ENCODE measurements around the gene TRIM54. TPM values are rescaled to one million over a fixed set of nuclear protein-coding genes. Genes with fewer than 3 reads are reported as not detected.

TRIM54 gene
- total and polyA plus RNA-seq, 12 donors, result 1.2 to 47.1 (median 13.9) TPM

- no peak for DNase-seq
- Histone ChIP-seq H3K4me1 (replicated peaks in 1 of 2) (peaks cover 6 to 13% of the 10 kb centered on the region in 2 donors), H3K9me3 (replicated peaks in 1 of 3) (no peaks in the 10 kb centered on the region), H3K36me3 (replicated peaks in 1 of 2) (no peaks in the 10 kb centered on the region), H3K27me3 (no peaks in the 10 kb centered on the region), H3K27ac (no peak overlapping the region), H3K4me3 (no peak overlapping the region)
- 69 to 84% (median 73%) methylated on average over 12 to 13 of the region's 13 CpGs for WGBS, 4 donors
- intact Hi-C loops (cut with DNase I), result no loop called here
- TF ChIP-seq POLR2A (IDR thresholded peaks at IDR 0.05) (no peak), CTCF (IDR thresholded peaks at IDR 0.05) (no peak)
Measured at GRCh38 chr2:27250652-27251379, 31.4 kb upstream of the TRIM54 start.

DNA sequence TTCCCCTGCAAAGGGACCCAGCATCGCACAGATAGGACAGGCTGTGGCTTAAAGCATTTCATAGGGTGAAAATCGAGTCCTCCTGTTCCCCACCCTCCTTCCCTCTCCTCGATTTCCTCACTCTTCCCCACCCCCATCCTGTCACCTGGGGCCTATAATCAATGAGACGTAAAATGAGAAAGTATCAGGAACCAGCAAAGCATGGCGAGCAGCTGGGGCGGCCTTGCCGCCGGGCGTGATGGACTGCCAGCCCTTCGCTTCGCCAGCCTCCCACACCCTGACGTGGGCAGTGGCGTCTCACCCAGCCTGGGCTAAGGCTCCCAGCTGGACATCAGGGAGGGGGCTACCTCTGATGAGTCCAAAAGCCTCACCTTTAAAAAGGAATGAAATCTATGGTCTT, 30.5 kb upstream of the TRIM54 start:
- no peaks in the 10 kb centered on the region for H3K36me3 ChIP-seq (replicated peaks in 1 of 2)
- DNase-seq, result no peak
- no peaks in the 10 kb centered on the region for H3K9me3 ChIP-seq (replicated peaks in 1 of 3)
- H3K27me3 ChIP-seq, result no peaks in the 10 kb centered on the region
- TF ChIP-seq POLR2A (IDR thresholded peaks at IDR 0.05) (no peak), CTCF (IDR thresholded peaks at IDR 0.05) (no peak)
- H3K4me1 ChIP-seq (replicated peaks in 1 of 2), result peaks cover 6 to 13% of the 10 kb centered on the region in 2 donors
- intact Hi-C loops (cut with DNase I), result no loop called here
- H3K4me3 ChIP-seq, result no peak overlapping the region
- WGBS, 4 donors, result 79 to 89% (median 84%) methylated on average over 12 to 13 of the region's 13 CpGs
- H3K27ac ChIP-seq, result no peak overlapping the region

- peak in 4 of 7 donors; percentile 29 to 35 (median 32) for DNase-seq
- no peak overlapping the region for H3K4me3 ChIP-seq
- H3K27ac ChIP-seq, result no peak overlapping the region
- peaks cover 2 to 7% of the 10 kb centered on the region in 2 donors for H3K4me1 ChIP-seq (replicated peaks in 1 of 2)
- intact Hi-C loops (cut with DNase I), result no loop called here
- WGBS, 4 donors, result 19 to 37% (median 34%) methylated on average over 13 of the region's 13 CpGs
- no peaks in the 10 kb centered on the region for H3K36me3 ChIP-seq (replicated peaks in 1 of 2)
- H3K27me3 ChIP-seq, result no peaks in the 10 kb centered on the region
- TF ChIP-seq POLR2A (IDR thresholded peaks at IDR 0.05), result no peak
- TF ChIP-seq CTCF (IDR thresholded peaks at IDR 0.05), result no peak
- H3K9me3 ChIP-seq (replicated peaks in 1 of 3), result no peaks in the 10 kb centered on the region
Measured at GRCh38 chr2:27255187-27255586, 27.0 kb upstream of the TRIM54 start.

DNA sequence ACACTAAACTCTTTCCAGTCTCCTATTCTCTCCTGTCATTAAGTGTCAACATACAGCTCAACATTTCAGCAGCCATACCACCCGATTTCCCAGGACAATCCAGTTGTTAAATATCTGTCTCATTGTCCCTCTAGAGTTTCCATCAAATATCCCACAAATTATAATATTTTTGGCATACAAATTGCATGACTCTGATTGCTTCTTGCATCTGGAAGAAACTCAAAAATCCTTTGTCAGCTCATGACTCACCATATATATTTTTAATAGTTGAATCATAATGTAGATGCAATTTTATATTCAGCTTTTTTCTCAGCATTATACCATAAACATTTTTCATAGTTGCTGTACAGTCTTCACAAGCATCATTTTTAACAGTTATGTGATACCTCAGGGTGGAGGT, 26.6 kb upstream of the TRIM54 start:
- H3K9me3 ChIP-seq (replicated peaks in 1 of 3), result no peaks in the 10 kb centered on the region
- WGBS, 4 donors, result 29 to 36% (median 34%) methylated on average over 1 of the region's 1 CpG
- H3K4me3 ChIP-seq, result no peak overlapping the region
- H3K4me1 ChIP-seq (replicated peaks in 1 of 2), result peaks cover 0 to 5% of the 10 kb centered on the region in 2 donors
- intact Hi-C loops (cut with DNase I), result no loop called here
- no peak overlapping the region for H3K27ac ChIP-seq
- H3K36me3 ChIP-seq (replicated peaks in 1 of 2), result no peaks in the 10 kb centered on the region
- TF ChIP-seq CTCF (IDR thresholded peaks at IDR 0.05) (no peak), POLR2A (IDR thresholded peaks at IDR 0.05) (no peak)
- H3K27me3 ChIP-seq, result no peaks in the 10 kb centered on the region
- no peak for DNase-seq

Data from adrenal gland (tissue), 12 donors.